Left renal pelvis (tissue), 4 donors: Measurements from ENCODE around the gene OR2Y1. TPM values are rescaled to one million over a fixed set of nuclear protein-coding genes. Genes with fewer than 3 reads are reported as not detected.

Source experiments
- polyA plus RNA-seq, 4 donors: library from polyadenylated mRNA; unstranded; fragments of 120-200 nt; gene quantifications; one replicate each; pipeline ENCODE4 v1.2.1, GENCODE V29; 2013; ENCODE audit not compliant: insufficient read length in 4 of 4

OR2Y1 gene
- polyA plus RNA-seq, 4 donors: not detected

Other genes starting within 250 kb of the OR2Y1 start
- gene CNOT6, start 245.7 kb downstream of the OR2Y1 start, polyA plus RNA-seq: 10 to 100 TPM; 38.7 to 67.8 (median 60.6) TPM
- 1 to 10 TPM in 2 of 4 donors, under 1 TPM in 2; 0.47 to 1.6 (median 1.1) TPM for gene SCGB3A1, start 148.6 kb downstream of the OR2Y1 start, polyA plus RNA-seq
- 10 to 100 TPM in 3 of 4 donors, 1 to 10 TPM in 1; 9.3 to 32.5 (median 25.4) TPM for gene FLT4, start 90.5 kb downstream of the OR2Y1 start, polyA plus RNA-seq
- 10 to 100 TPM; 68.5 to 94.9 (median 78.4) TPM for gene MGAT1, start 62.7 kb upstream of the OR2Y1 start, polyA plus RNA-seq
- 10 to 100 TPM; 39.5 to 65.4 (median 61.8) TPM for gene ZFP62, start 121.2 kb upstream of the OR2Y1 start, polyA plus RNA-seq
- under 1 TPM in 3 of 4 donors, not detected in 1; 0.24 to 0.84 (median 0.37) TPM for gene BTNL8, start 159.1 kb upstream of the OR2Y1 start, polyA plus RNA-seq
- under 1 TPM in 3 of 4 donors, not detected in 1; 0.05 to 0.11 (median 0.10) TPM for gene BTNL3, start 248.8 kb upstream of the OR2Y1 start, polyA plus RNA-seq